ENCODE results near the gene RHOXF2.
A peak's percentile ranks its signal among the peaks of the same experiment; 100 is the strongest.
"Not testable (repeated sequence)": the region's sequence is repeated elsewhere in the genome, so short reads cannot be mapped to it uniquely, and the experiment has no call there.

The RHOXF2 gene

GRCh38 chrX:120145295-120145925 is 13.0 kb upstream of the RHOXF2 start:
- no peaks in the 10 kb centered on the region for H3K36me3 Mint-ChIP-seq (ENCODE audit: insufficient read depth)
- no peaks in the 10 kb centered on the region for H3K27me3 Mint-ChIP-seq
- peaks cover 18% of the 10 kb centered on the region for H3K4me1 Mint-ChIP-seq
- peak overlapping the region; percentile 41 for H3K27ac Mint-ChIP-seq (ENCODE audit: low read depth)
- ATAC-seq (replicated peaks; ENCODE audit: extremely low read depth, poor library complexity, severe bottlenecking): peak; percentile 58
- H3K9me3 Mint-ChIP-seq: no peaks in the 10 kb centered on the region
- no peak overlapping the region for H3K4me3 Mint-ChIP-seq
- no peak for DNase-seq (ENCODE audit: low spot score in 2 of 2)

- not testable (repeated sequence) for H3K27ac Mint-ChIP-seq (ENCODE audit: low read depth); ATAC-seq (replicated peaks; ENCODE audit: extremely low read depth, poor library complexity, severe bottlenecking); H3K27me3 Mint-ChIP-seq; H3K4me3 Mint-ChIP-seq; H3K9me3 Mint-ChIP-seq; DNase-seq (ENCODE audit: low spot score in 2 of 2); H3K36me3 Mint-ChIP-seq (ENCODE audit: insufficient read depth)
- H3K4me1 Mint-ChIP-seq: peaks cover 18% of the 10 kb centered on the region
These were observed 12.1 kb upstream of the RHOXF2 start for GRCh38 chrX:120146323-120146722.

- Mint-ChIP-seq H3K9me3 (no peaks in the 10 kb centered on the region), H3K4me1 (peaks cover 18% of the 10 kb centered on the region), H3K4me3 (no peak overlapping the region), H3K27ac (ENCODE audit: low read depth) (no peak overlapping the region), H3K27me3 (no peaks in the 10 kb centered on the region), H3K36me3 (ENCODE audit: insufficient read depth) (no peaks in the 10 kb centered on the region)
- no peak for ATAC-seq (replicated peaks; ENCODE audit: extremely low read depth, poor library complexity, severe bottlenecking)
- DNase-seq (ENCODE audit: low spot score in 2 of 2): no peak
These were observed 10.9 kb upstream of the RHOXF2 start for GRCh38 chrX:120147537-120147936.

- H3K9me3 Mint-ChIP-seq; H3K27me3 Mint-ChIP-seq; H3K36me3 Mint-ChIP-seq (ENCODE audit: insufficient read depth); H3K27ac Mint-ChIP-seq (ENCODE audit: low read depth); H3K4me1 Mint-ChIP-seq; DNase-seq (ENCODE audit: low spot score in 2 of 2); H3K4me3 Mint-ChIP-seq: not testable (repeated sequence)
- ATAC-seq (replicated peaks; ENCODE audit: extremely low read depth, poor library complexity, severe bottlenecking): peak; percentile 43
These were observed 8.2 kb upstream of the RHOXF2 start for GRCh38 chrX:120150109-120150744.

- not testable (repeated sequence) for H3K27ac Mint-ChIP-seq (ENCODE audit: low read depth); H3K36me3 Mint-ChIP-seq (ENCODE audit: insufficient read depth); H3K4me1 Mint-ChIP-seq; H3K9me3 Mint-ChIP-seq; ATAC-seq (replicated peaks; ENCODE audit: extremely low read depth, poor library complexity, severe bottlenecking); H3K27me3 Mint-ChIP-seq; DNase-seq (ENCODE audit: low spot score in 2 of 2); H3K4me3 Mint-ChIP-seq
These were observed 673 bp downstream of the RHOXF2 start for GRCh38 chrX:120159086-120159485.

GRCh38 chrX:120193254-120193653 is 34.8 kb downstream of the RHOXF2 start:
- H3K4me1 Mint-ChIP-seq: not testable (repeated sequence)

GRCh38 chrX:120193720-120194119 is 35.3 kb downstream of the RHOXF2 start:
- DNase-seq (ENCODE audit: low spot score in 2 of 2); ATAC-seq (replicated peaks; ENCODE audit: extremely low read depth, poor library complexity, severe bottlenecking); H3K9me3 Mint-ChIP-seq; H3K4me1 Mint-ChIP-seq; H3K27me3 Mint-ChIP-seq; H3K4me3 Mint-ChIP-seq; H3K27ac Mint-ChIP-seq (ENCODE audit: low read depth); H3K36me3 Mint-ChIP-seq (ENCODE audit: insufficient read depth): not testable (repeated sequence)

More at GRCh38 chrX:120193254-120193653, 34.8 kb downstream of the RHOXF2 start:
- H3K27ac Mint-ChIP-seq (ENCODE audit: low read depth); DNase-seq (ENCODE audit: low spot score in 2 of 2); ATAC-seq (replicated peaks; ENCODE audit: extremely low read depth, poor library complexity, severe bottlenecking); H3K4me3 Mint-ChIP-seq; H3K9me3 Mint-ChIP-seq; H3K27me3 Mint-ChIP-seq; H3K36me3 Mint-ChIP-seq (ENCODE audit: insufficient read depth): not testable (repeated sequence)

GRCh38 chrX:120195786-120196185 is 37.4 kb downstream of the RHOXF2 start:
- H3K27me3 Mint-ChIP-seq; ATAC-seq (replicated peaks; ENCODE audit: extremely low read depth, poor library complexity, severe bottlenecking); H3K4me1 Mint-ChIP-seq; H3K9me3 Mint-ChIP-seq; H3K4me3 Mint-ChIP-seq; H3K36me3 Mint-ChIP-seq (ENCODE audit: insufficient read depth); DNase-seq (ENCODE audit: low spot score in 2 of 2); H3K27ac Mint-ChIP-seq (ENCODE audit: low read depth): not testable (repeated sequence)

DNA sequence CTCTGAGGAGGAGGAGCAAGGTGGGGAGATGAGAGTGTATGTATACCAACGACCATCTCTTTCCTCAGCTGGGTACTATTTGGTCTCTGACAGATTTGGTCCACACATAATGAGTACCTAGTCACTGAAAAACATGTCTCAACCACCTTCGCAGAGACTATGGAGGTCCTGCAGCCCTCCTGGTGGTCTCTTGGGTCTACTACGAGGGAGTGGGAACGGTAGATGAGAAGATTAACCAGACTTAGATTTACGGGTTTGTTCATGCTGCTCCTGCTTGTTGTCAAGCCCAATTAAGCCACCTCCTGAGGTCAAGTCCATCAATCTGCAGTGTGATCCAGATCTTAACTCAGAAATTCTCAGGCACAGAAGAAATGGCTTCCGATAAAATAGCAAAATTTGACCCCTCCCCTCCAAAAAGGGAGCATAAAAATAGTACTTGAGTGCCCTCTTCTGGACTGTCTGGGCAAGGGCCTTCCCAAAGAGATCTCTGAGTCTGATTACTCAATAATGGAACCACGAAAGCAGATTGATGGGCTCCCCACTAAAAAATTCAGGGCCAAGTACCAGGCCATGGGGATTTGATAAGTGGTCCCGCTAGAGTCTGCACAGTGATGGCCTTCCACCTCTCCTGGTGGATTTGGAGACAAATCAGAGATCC is 38.3 kb downstream of the RHOXF2 start:
- H3K4me1 Mint-ChIP-seq; DNase-seq (ENCODE audit: low spot score in 2 of 2); H3K36me3 Mint-ChIP-seq (ENCODE audit: insufficient read depth); H3K9me3 Mint-ChIP-seq; H3K4me3 Mint-ChIP-seq; H3K27ac Mint-ChIP-seq (ENCODE audit: low read depth); ATAC-seq (replicated peaks; ENCODE audit: extremely low read depth, poor library complexity, severe bottlenecking); H3K27me3 Mint-ChIP-seq: not testable (repeated sequence)

DNA sequence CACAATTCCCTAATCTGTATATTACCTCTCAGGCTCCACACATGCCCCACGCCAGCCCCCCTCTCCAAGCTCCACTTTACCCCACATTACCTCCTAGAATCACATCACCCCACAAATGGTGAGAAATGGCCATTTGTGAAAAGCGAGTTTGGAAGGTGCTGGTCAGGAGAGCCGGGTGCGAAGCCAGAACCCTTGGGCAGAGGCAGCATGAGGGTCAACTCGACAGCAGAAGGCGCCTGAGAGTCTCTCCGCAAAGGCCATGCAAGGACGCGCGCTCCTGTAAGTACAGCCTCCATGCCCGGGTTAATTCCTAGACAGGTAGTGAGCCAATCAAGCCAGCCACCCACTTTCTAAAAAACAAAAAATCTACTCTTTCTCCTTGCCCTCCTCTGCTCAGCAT is 42.4 kb downstream of the RHOXF2 start:
- Mint-ChIP-seq H3K4me3 (no peak overlapping the region), H3K27ac (ENCODE audit: low read depth) (no peak overlapping the region), H3K4me1 (no peaks in the 10 kb centered on the region), H3K36me3 (ENCODE audit: insufficient read depth) (peaks cover 2% of the 10 kb centered on the region), H3K27me3 (no peaks in the 10 kb centered on the region), H3K9me3 (no peaks in the 10 kb centered on the region)
- no peak for ATAC-seq (replicated peaks; ENCODE audit: extremely low read depth, poor library complexity, severe bottlenecking)
- DNase-seq (ENCODE audit: low spot score in 2 of 2): no peak

- no peak for DNase-seq (ENCODE audit: low spot score in 2 of 2)
- Mint-ChIP-seq H3K27ac (ENCODE audit: low read depth) (no peak overlapping the region), H3K36me3 (ENCODE audit: insufficient read depth) (peaks cover 4% of the 10 kb centered on the region), H3K4me3 (no peak overlapping the region), H3K27me3 (no peaks in the 10 kb centered on the region), H3K4me1 (no peaks in the 10 kb centered on the region), H3K9me3 (no peaks in the 10 kb centered on the region)
- no peak for ATAC-seq (replicated peaks; ENCODE audit: extremely low read depth, poor library complexity, severe bottlenecking)
These were observed 47.7 kb downstream of the RHOXF2 start for GRCh38 chrX:120205816-120206753.

GRCh38 chrX:120207009-120207605 is 48.7 kb downstream of the RHOXF2 start:
- ATAC-seq (replicated peaks; ENCODE audit: extremely low read depth, poor library complexity, severe bottlenecking): no peak
- Mint-ChIP-seq H3K4me3 (no peak overlapping the region), H3K4me1 (no peaks in the 10 kb centered on the region), H3K36me3 (ENCODE audit: insufficient read depth) (peaks cover 6% of the 10 kb centered on the region), H3K27ac (ENCODE audit: low read depth) (no peak overlapping the region), H3K9me3 (no peaks in the 10 kb centered on the region), H3K27me3 (no peaks in the 10 kb centered on the region)
- DNase-seq (ENCODE audit: low spot score in 2 of 2): no peak
